Pancreas (tissue), 10 donors: ENCODE data around the gene ERMAP. TPM values are rescaled to one million over a fixed set of nuclear protein-coding genes. Genes with fewer than 3 reads are reported as not detected.

Experiments used
- ATAC-seq, 4 donors: fragments of 200-7000 bp; cut with Tn5 transposase; one replicate each; pipeline versions ENCODE4 v1.8.0 to v1.9.1; 2020; ENCODE audit warnings: mild to moderate bottlenecking in 4 of 4, moderate library complexity in 4 of 4
- DNase-seq, 6 donors: peaks; one replicate each; pipeline ENCODE4 v3.0.0-alpha.2; 2020
- FAIRE-seq: peaks from 2 replicates; lab custom pipeline; 2012; peaks lifted over from hg19 to GRCh38; lab: Jason Lieb, UNC
- H3K27ac ChIP-seq, 4 donors: fragments of 200-600 bp; sonication (generic); 1 replicate in 3 of 4; 2 replicates in 1 of 4; pipeline versions ENCODE4 v1.5.0 to v1.8.0; 2020
- H3K27me3 ChIP-seq, 4 donors: fragments of 200-600 bp; one replicate each; pipeline ENCODE4 v1.8.0; 2021
- H3K36me3 ChIP-seq, 3 donors: fragments of 200-600 bp; sonication (generic) in 1 of 3; one replicate each; pipeline versions ENCODE4 v1.5.0 to v1.8.0; 2020 to 2021
- H3K4me1 ChIP-seq, 3 donors: fragments of 200-600 bp; one replicate each; pipeline ENCODE4 v1.8.0; 2021
- H3K4me3 ChIP-seq, 4 donors: fragments of 200-600 bp; sonication (generic) in 2 of 4; one replicate each; pipeline versions ENCODE4 v1.5.0 to v1.8.0; 2020 to 2021
- H3K9me3 ChIP-seq, 4 donors: fragments of 200-600 bp; one replicate each; pipeline ENCODE4 v1.8.0; 2021
- WGBS, 2 donors: extraction: QIAGEN DNeasy Blood & Tissue Kit; methylation state at CpG; one replicate each; pipeline ENCODE4 v1.1.7; 2013; 5-methylcytosine and 5-hydroxymethylcytosine counted together
- intact Hi-C, 3 donors: fragments of 100-400 bp; cut with DNase I; formaldehyde crosslinking; loops; one replicate each; pipeline versions ENCODE4 v1.11.1 to v1.14.2; 2022
- polyA plus RNA-seq, 2 donors: library from polyadenylated mRNA; stranded (reverse); fragments of 200-250 nt; gene quantifications; one replicate each; pipeline ENCODE4 v1.2.3, GENCODE V29; 2013
- total RNA-seq, 6 donors: library from RNA; stranded (reverse); fragmentation: NEBNext Ultra II Directional in 4 of 6; extraction: Animal tissue kit (Norgen Biotek cat#: 25700) in 4 of 6; gene quantifications; one replicate each; pipeline versions ENCODE4 v1.2.1 to v1.2.4, GENCODE V29; 2021 to 2023
- TF ChIP-seq, protein P1 (sequence below), 4 donors: fragments of 200-600 bp; sonication (generic) in 3 of 4; IDR thresholded peaks; one replicate each; pipeline versions ENCODE4 v1.5.0 to v1.8.0; 2021; ENCODE audit warnings: antibody characterized with exemption in 4 of 4
- donor health status: healthy with polysubstance abuse.
- donor health status: DM: no; HTN: no; CAD: no; lungs with moderate emphysema.
- donor health status: DM: no; HTN: no; CAD: no.
- donor health status: control.
- donor health status: control.
- donor health status: Bipolar disorder and iron deficiency.
- donor health status: DM: yes; HTN: yes; CAD: no.
- donor health status: DM: no; HTN: no; CAD: no.
- donor health status: DM: no; HTN: no; CAD: no.
- donor health status: DM: yes; HTN: yes; CAD: no.

Gene ERMAP
- total and polyA plus RNA-seq, 8 donors = 4.8 to 11.2 (median 8.5) TPM

DNA sequence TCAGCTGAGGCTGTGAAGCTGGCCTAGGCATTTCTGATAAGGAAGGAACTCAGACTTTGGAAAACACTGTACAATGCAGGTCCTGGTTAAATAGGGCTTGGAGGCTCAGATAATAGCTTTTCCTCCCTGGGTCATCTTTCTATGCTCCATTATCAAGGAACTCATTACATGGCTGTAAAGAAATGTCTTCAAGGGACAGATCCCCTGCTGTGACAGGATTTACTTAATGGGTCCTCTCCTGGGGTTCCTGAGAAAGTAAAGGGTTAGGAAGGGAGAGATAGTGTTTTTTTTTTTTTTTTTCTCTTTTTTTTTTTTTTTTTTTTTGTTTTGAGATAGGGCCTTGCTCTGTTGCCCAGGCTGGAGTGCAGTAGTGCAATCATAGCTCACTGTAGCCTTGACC lies 14.4 kb downstream of the ERMAP start:
- DNase-seq (no peak), FAIRE-seq (no peak), ATAC-seq (no peak)
- no peaks in the 10 kb centered on the region for H3K27me3 ChIP-seq
- intact Hi-C loops = no loop called here
- H3K4me1 ChIP-seq = no peaks in the 10 kb centered on the region
- TF ChIP-seq, protein P1, sequence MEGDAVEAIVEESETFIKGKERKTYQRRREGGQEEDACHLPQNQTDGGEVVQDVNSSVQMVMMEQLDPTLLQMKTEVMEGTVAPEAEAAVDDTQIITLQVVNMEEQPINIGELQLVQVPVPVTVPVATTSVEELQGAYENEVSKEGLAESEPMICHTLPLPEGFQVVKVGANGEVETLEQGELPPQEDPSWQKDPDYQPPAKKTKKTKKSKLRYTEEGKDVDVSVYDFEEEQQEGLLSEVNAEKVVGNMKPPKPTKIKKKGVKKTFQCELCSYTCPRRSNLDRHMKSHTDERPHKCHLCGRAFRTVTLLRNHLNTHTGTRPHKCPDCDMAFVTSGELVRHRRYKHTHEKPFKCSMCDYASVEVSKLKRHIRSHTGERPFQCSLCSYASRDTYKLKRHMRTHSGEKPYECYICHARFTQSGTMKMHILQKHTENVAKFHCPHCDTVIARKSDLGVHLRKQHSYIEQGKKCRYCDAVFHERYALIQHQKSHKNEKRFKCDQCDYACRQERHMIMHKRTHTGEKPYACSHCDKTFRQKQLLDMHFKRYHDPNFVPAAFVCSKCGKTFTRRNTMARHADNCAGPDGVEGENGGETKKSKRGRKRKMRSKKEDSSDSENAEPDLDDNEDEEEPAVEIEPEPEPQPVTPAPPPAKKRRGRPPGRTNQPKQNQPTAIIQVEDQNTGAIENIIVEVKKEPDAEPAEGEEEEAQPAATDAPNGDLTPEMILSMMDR (IDR thresholded peaks at IDR 0.05) = no peak
- H3K27ac ChIP-seq = no peak overlapping the region
- H3K4me3 ChIP-seq = no peak overlapping the region
- no peaks in the 10 kb centered on the region for H3K9me3 ChIP-seq
- H3K36me3 ChIP-seq = no peaks in the 10 kb centered on the region

GRCh38 chr1:42832641-42833240 lies 15.8 kb downstream of the ERMAP start:
- TF ChIP-seq, protein P1 (IDR thresholded peaks at IDR 0.05) = no peak
- H3K27ac ChIP-seq = no peak overlapping the region
- FAIRE-seq (no peak), DNase-seq (no peak), ATAC-seq (no peak)
- H3K27me3 ChIP-seq = no peaks in the 10 kb centered on the region
- 94% methylated on average over 3 of the region's 3 CpGs for WGBS, 2 donors
- H3K4me1 ChIP-seq = no peaks in the 10 kb centered on the region
- H3K36me3 ChIP-seq = no peaks in the 10 kb centered on the region
- intact Hi-C loops = no loop called here
- no peak overlapping the region for H3K4me3 ChIP-seq
- H3K9me3 ChIP-seq = no peaks in the 10 kb centered on the region

GRCh38 chr1:42833981-42834380 lies 17.1 kb downstream of the ERMAP start:
- no peak for FAIRE-seq

DNA sequence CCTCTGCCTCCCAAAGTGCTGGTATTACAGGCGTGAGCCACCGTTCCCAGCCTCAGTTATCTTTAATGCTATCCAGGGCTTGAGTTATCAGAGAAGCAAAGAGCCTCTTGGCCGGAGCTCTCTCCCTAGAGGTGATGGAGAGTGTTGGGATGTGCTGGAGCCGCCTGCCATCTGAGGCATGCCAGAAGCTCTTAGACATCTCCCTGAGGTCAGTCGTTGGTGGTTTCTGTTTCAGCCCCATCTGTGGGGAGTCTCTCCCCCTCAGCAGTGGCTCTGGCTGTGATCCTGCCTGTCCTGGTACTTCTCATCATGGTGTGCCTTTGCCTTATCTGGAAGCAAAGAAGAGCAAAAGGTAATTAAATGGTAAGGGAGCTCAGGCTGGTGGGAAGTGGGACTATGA lies 17.9 kb downstream of the ERMAP start:
- TF ChIP-seq, protein P1 (IDR thresholded peaks at IDR 0.05) = no peak
- Histone ChIP-seq H3K27ac (no peak overlapping the region), H3K9me3 (no peaks in the 10 kb centered on the region), H3K27me3 (no peaks in the 10 kb centered on the region), H3K36me3 (no peaks in the 10 kb centered on the region), H3K4me1 (no peaks in the 10 kb centered on the region), H3K4me3 (no peak overlapping the region)
- 91 to 93% methylated on average over 5 of the region's 5 CpGs for WGBS, 2 donors
- no peak for FAIRE-seq
- ATAC-seq = no peak
- DNase-seq = no peak
- intact Hi-C loops = no loop called here

More at GRCh38 chr1:42833981-42834380, 17.1 kb downstream of the ERMAP start:
- DNase-seq (no peak), ATAC-seq (peak in 1 of 4 donors; percentile 48)
- no peaks in the 10 kb centered on the region for H3K36me3 ChIP-seq
- H3K27ac ChIP-seq = no peak overlapping the region
- intact Hi-C loops = no loop called here
- H3K4me3 ChIP-seq = no peak overlapping the region
- H3K27me3 ChIP-seq = no peaks in the 10 kb centered on the region
- TF ChIP-seq, protein P1 (IDR thresholded peaks at IDR 0.05) = no peak
- H3K9me3 ChIP-seq = no peaks in the 10 kb centered on the region
- WGBS, 2 donors = 87 to 92% methylated on average over 4 of the region's 4 CpGs
- no peaks in the 10 kb centered on the region for H3K4me1 ChIP-seq

- TF ChIP-seq, protein P1 (IDR thresholded peaks at IDR 0.05) = no peak
- FAIRE-seq (no peak), DNase-seq (no peak), ATAC-seq (no peak)
- Histone ChIP-seq H3K4me1 (no peaks in the 10 kb centered on the region), H3K27me3 (no peaks in the 10 kb centered on the region), H3K27ac (no peak overlapping the region), H3K9me3 (no peaks in the 10 kb centered on the region), H3K4me3 (no peak overlapping the region), H3K36me3 (no peaks in the 10 kb centered on the region)
- intact Hi-C loops = no loop called here
- WGBS, 2 donors = 97 to 98% methylated on average over 2 of the region's 2 CpGs
Measured at GRCh38 chr1:42835422-42835821, 18.5 kb downstream of the ERMAP start.
